ENCODE measurements around the gene CLEC18B. TPM values are rescaled to one million over a fixed set of nuclear protein-coding genes. Genes with fewer than 3 reads are reported as not detected.
"Not testable (repeated sequence)": the region's sequence is repeated elsewhere in the genome, so short reads cannot be mapped to it uniquely, and the experiment has no call there.

Gene CLEC18B
- total and polyA plus RNA-seq, 2 donors: 0.29 TPM; not detected in 1

DNA sequence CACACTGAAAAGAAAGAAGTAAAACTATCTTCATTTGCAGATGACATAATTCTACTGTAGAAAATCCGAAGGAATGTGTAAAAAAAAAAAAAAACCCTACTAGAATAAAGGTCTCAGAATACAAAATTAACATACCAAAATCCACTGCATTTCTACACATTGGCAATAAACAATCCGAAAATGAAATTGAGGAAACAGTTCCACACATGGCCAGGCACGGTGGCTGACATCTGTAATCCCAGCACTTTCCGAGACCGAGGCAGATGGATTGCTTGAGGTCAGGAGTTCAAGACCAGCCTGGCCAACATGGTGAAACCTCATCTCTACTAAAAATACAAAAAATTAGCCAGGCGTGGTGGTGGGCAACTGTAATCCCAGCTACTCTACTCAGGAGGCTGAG lies 4.5 kb upstream of the CLEC18B start:
- not testable (repeated sequence) for H3K27ac ChIP-seq (ENCODE audit: low read depth); H3K4me1 ChIP-seq (ENCODE audit: insufficient read depth)
- 57% methylated on average over 6 of the region's 6 CpGs for WGBS

DNA sequence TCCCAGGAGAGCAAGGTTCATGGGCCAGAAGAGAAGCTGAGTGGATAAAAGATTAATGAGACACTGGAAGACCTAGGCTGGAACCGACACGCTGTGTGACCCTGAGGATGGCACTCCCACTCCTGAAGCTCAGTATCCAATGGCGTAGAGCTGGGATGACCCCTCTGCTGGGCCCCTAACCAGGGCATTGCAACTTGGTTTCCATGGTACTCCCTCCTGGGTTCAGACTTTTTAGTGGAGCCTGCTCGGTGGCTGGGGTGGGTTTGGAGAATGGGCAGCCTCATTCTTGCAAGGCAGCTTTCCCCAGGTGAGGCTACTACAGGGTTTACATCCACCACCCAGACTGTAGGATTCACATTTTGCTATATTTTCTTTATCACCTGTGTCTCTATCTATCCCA lies 2.4 kb upstream of the CLEC18B start:
- WGBS: 89% methylated on average over 4 of the region's 4 CpGs
- H3K27ac ChIP-seq (ENCODE audit: low read depth); H3K4me3 ChIP-seq (ENCODE audit: low read depth, low read length); DNase-seq (ENCODE audit: extremely low spot score); H3K4me1 ChIP-seq (ENCODE audit: insufficient read depth); H3K36me3 ChIP-seq (ENCODE audit: insufficient read depth): not testable (repeated sequence)

More for the DNA sequence above, 4.5 kb upstream of the CLEC18B start:
- not testable (repeated sequence) for H3K36me3 ChIP-seq (ENCODE audit: insufficient read depth); H3K4me3 ChIP-seq (ENCODE audit: low read depth, low read length); DNase-seq (ENCODE audit: extremely low spot score)

DNA sequence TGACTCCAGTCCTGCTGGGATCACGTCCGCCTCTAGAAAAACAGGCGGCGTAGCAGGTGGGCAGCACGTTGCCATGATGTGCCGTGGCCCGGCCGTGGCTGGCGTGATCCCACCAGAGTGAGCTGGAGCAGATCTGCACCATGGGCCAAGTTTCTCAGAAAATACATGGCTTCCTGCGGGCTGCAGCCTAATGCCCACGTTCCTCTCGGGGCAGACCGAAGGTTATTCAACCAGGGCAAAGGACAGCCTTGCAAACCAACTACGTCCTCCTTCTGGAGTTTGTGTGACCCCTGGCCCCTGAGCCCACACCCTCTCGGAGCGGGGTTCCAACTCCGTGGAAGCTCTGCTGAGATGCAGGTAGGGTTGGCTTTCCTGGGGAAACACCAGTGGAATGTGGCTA lies 808 bp upstream of the CLEC18B start:
- WGBS: 86% methylated on average over 5 of the region's 17 CpGs
- not testable (repeated sequence) for H3K4me3 ChIP-seq (ENCODE audit: low read depth, low read length); DNase-seq (ENCODE audit: extremely low spot score); H3K4me1 ChIP-seq (ENCODE audit: insufficient read depth); H3K36me3 ChIP-seq (ENCODE audit: insufficient read depth); H3K27ac ChIP-seq (ENCODE audit: low read depth)

GRCh38 chr16:74421482-74421785 lies 156 bp upstream of the CLEC18B start:
- not testable (repeated sequence) for H3K4me3 ChIP-seq (ENCODE audit: low read depth, low read length); DNase-seq (ENCODE audit: extremely low spot score); H3K36me3 ChIP-seq (ENCODE audit: insufficient read depth); H3K4me1 ChIP-seq (ENCODE audit: insufficient read depth); H3K27ac ChIP-seq (ENCODE audit: low read depth)
- 77% methylated on average over 6 of the region's 16 CpGs for WGBS

- not testable (repeated sequence) for DNase-seq (ENCODE audit: extremely low spot score)
- 55% methylated on average over 8 of the region's 14 CpGs for WGBS
Observed at GRCh38 chr16:74419811-74420210, 1.5 kb downstream of the CLEC18B start.

DNA sequence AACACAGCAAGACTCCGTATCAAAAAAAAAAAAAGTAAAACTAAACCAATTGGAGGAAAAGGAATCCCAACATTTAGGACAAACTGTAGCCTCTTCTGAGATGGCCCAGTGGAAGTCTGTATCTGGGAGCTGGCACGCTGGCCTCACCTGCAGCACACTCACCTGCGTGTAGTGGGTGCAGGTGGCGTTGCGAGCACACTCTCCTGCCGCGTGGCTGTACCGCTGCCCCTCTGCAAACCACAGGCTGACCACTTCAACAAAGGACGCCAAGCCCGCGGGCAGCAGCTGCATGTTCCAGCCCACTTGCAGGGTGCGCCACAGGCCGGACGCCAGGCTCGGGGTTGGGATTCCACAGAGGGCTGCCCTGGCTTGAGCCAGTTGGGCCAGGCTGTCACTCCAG lies 3.4 kb downstream of the CLEC18B start:
- H3K4me1 ChIP-seq (ENCODE audit: insufficient read depth); H3K36me3 ChIP-seq (ENCODE audit: insufficient read depth); DNase-seq (ENCODE audit: extremely low spot score); H3K27ac ChIP-seq (ENCODE audit: low read depth); H3K4me3 ChIP-seq (ENCODE audit: low read depth, low read length): not testable (repeated sequence)
- 100% methylated on average over 3 of the region's 15 CpGs for WGBS

More at GRCh38 chr16:74419811-74420210, 1.5 kb downstream of the CLEC18B start:
- H3K4me3 ChIP-seq (ENCODE audit: low read depth, low read length); H3K4me1 ChIP-seq (ENCODE audit: insufficient read depth); H3K27ac ChIP-seq (ENCODE audit: low read depth); H3K36me3 ChIP-seq (ENCODE audit: insufficient read depth): not testable (repeated sequence)

- not testable (repeated sequence) for DNase-seq (ENCODE audit: extremely low spot score); H3K36me3 ChIP-seq (ENCODE audit: insufficient read depth); H3K4me1 ChIP-seq (ENCODE audit: insufficient read depth); H3K27ac ChIP-seq (ENCODE audit: low read depth); H3K4me3 ChIP-seq (ENCODE audit: low read depth, low read length)
- 85% methylated on average over 7 of the region's 7 CpGs for WGBS
Observed at GRCh38 chr16:74413920-74414319, 7.4 kb downstream of the CLEC18B start.

- H3K27ac ChIP-seq (ENCODE audit: low read depth); H3K36me3 ChIP-seq (ENCODE audit: insufficient read depth); DNase-seq (ENCODE audit: extremely low spot score); H3K4me3 ChIP-seq (ENCODE audit: low read depth, low read length); H3K4me1 ChIP-seq (ENCODE audit: insufficient read depth): not testable (repeated sequence)
- WGBS: 84% methylated on average over 9 of the region's 9 CpGs
Observed at GRCh38 chr16:74413485-74413884, 7.8 kb downstream of the CLEC18B start.

DNA sequence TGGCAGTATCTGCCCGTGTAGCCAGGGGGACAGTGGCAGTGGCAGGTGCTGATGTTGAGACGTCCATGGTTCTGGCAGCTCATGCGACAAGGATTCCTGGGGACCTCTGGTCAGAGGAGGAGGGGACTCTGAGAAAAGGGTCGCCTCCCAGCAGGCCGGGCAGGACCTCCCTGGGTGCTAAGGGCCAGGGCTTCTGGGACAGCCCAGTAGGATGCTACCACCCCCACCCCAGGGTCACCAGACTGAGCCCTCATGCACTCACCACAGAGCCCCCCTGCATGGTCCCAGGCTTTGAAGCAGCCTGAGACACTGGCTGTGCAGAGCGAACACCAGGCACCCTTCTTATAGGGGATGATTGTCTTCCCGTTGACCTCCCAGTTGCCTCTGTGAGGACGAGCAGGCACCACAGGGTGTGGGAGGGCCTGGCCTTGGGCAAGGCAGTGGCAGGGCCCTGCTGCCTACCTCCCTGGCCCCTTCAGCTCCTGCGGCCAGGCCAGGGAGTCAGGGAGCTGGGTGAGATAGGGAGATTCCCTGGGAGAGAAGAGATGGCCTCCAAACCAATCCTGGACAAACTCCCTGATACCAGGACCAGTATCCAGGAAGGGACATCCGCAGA lies 8.4 kb downstream of the CLEC18B start:
- H3K4me1 ChIP-seq (ENCODE audit: insufficient read depth); DNase-seq (ENCODE audit: extremely low spot score); H3K36me3 ChIP-seq (ENCODE audit: insufficient read depth); H3K27ac ChIP-seq (ENCODE audit: low read depth); H3K4me3 ChIP-seq (ENCODE audit: low read depth, low read length): not testable (repeated sequence)
- WGBS: 70% methylated on average over 8 of the region's 10 CpGs

GRCh38 chr16:74412138-74412774 lies 9.0 kb downstream of the CLEC18B start:
- not testable (repeated sequence) for H3K4me3 ChIP-seq (ENCODE audit: low read depth, low read length); H3K27ac ChIP-seq (ENCODE audit: low read depth); DNase-seq (ENCODE audit: extremely low spot score); H3K4me1 ChIP-seq (ENCODE audit: insufficient read depth); H3K36me3 ChIP-seq (ENCODE audit: insufficient read depth)
- 74% methylated on average over 5 of the region's 13 CpGs for WGBS

DNA sequence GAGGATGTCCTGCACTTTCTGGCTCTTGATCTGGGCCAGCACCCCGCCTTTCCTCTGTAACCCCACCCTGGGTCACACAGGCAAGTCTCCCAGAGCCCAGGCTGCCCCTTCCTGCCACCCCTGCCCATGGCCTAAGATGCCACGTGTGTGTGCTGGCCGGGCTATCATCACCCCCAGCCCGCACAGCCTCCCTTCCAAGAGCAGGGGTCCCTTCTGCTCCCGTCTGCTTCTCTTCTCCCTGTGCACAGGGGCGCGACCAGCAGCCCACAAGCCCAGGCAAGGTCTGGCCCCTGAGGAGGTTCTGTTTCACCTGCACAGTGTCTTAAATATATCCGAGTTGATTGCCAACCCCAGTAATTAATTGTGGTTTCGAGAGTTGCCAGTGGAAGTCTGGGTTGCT lies 10.3 kb downstream of the CLEC18B start:
- H3K36me3 ChIP-seq (ENCODE audit: insufficient read depth); H3K4me1 ChIP-seq (ENCODE audit: insufficient read depth); H3K4me3 ChIP-seq (ENCODE audit: low read depth, low read length); DNase-seq (ENCODE audit: extremely low spot score); H3K27ac ChIP-seq (ENCODE audit: low read depth): not testable (repeated sequence)
- WGBS: 90% methylated on average over 9 of the region's 9 CpGs

- DNase-seq (ENCODE audit: extremely low spot score): not testable (repeated sequence)
Observed at GRCh38 chr16:74410057-74410957, 11.0 kb downstream of the CLEC18B start.

GRCh38 chr16:74409185-74409981 lies 11.9 kb downstream of the CLEC18B start:
- not testable (repeated sequence) for H3K4me1 ChIP-seq (ENCODE audit: insufficient read depth); H3K4me3 ChIP-seq (ENCODE audit: low read depth, low read length); DNase-seq (ENCODE audit: extremely low spot score); H3K27ac ChIP-seq (ENCODE audit: low read depth); H3K36me3 ChIP-seq (ENCODE audit: insufficient read depth)
- 90% methylated on average over 12 of the region's 15 CpGs for WGBS

More at GRCh38 chr16:74410057-74410957, 11.0 kb downstream of the CLEC18B start:
- not testable (repeated sequence) for H3K36me3 ChIP-seq (ENCODE audit: insufficient read depth); H3K4me3 ChIP-seq (ENCODE audit: low read depth, low read length); H3K27ac ChIP-seq (ENCODE audit: low read depth); H3K4me1 ChIP-seq (ENCODE audit: insufficient read depth)
- WGBS: 76% methylated on average over 9 of the region's 18 CpGs
